A172 (cell line): ENCODE data around the gene VPS37B. TPM values are rescaled to one million over a fixed set of nuclear protein-coding genes. Genes with fewer than 3 reads are reported as not detected.

Experiments
- DNase-seq: peaks from one replicate; pipeline ENCODE4 v3.0.0-alpha.2; 2015; ENCODE audit warnings: low spot score
- total RNA-seq: library from RNA; depleted of rRNA; stranded (reverse); fragments of >200 nt; shearing (Covaris generic); gene quantifications from 2 replicates; pipeline ENCODE4 v1.2.3, GENCODE V29; 2014

VPS37B gene
- total RNA-seq, 1 experiment from 2014 or later = 19.2 TPM

GRCh38 chr12:122840580-122841513 lies 55.1 kb downstream of the VPS37B start:
- no peak for DNase-seq

- no peak for DNase-seq
Measured at GRCh38 chr12:122839907-122840554, 55.9 kb downstream of the VPS37B start.

GRCh38 chr12:122838841-122839240 lies 57.1 kb downstream of the VPS37B start:
- no peak for DNase-seq

- no peak for DNase-seq
Measured at GRCh38 chr12:122837306-122838265, 58.3 kb downstream of the VPS37B start.

- DNase-seq = no peak
Measured at GRCh38 chr12:122836027-122836921, 59.6 kb downstream of the VPS37B start.

GRCh38 chr12:122835750-122836026 lies 60.2 kb downstream of the VPS37B start:
- DNase-seq = no peak

GRCh38 chr12:122834921-122835749 lies 60.8 kb downstream of the VPS37B start, which contains the start of gene HIP1R:
TSS of gene HIP1R (plus strand) at chr12:122835457. CDS start at chr12:122835551, 94 bp downstream.
- DNase-seq = no peak

GRCh38 chr12:122834104-122834920 lies 61.6 kb downstream of the VPS37B start:
- DNase-seq = no peak

GRCh38 chr12:122830517-122831214 lies 65.3 kb downstream of the VPS37B start:
- DNase-seq = peak; percentile 77

- no peak for DNase-seq
Measured at GRCh38 chr12:122827258-122827657, 68.7 kb downstream of the VPS37B start.

- DNase-seq = no peak
Measured at GRCh38 chr12:122825773-122826724, 69.9 kb downstream of the VPS37B start.

GRCh38 chr12:122823429-122823828 lies 72.5 kb downstream of the VPS37B start:
- no peak for DNase-seq

- no peak for DNase-seq
Measured at GRCh38 chr12:122820838-122821271, 75.1 kb downstream of the VPS37B start.

- DNase-seq = no peak
Measured at GRCh38 chr12:122820138-122820537, 75.8 kb downstream of the VPS37B start.

- no peak for DNase-seq
Measured at GRCh38 chr12:122819209-122819785, 76.6 kb downstream of the VPS37B start.
